ENCODE data around the gene HIBCH.

DNA sequence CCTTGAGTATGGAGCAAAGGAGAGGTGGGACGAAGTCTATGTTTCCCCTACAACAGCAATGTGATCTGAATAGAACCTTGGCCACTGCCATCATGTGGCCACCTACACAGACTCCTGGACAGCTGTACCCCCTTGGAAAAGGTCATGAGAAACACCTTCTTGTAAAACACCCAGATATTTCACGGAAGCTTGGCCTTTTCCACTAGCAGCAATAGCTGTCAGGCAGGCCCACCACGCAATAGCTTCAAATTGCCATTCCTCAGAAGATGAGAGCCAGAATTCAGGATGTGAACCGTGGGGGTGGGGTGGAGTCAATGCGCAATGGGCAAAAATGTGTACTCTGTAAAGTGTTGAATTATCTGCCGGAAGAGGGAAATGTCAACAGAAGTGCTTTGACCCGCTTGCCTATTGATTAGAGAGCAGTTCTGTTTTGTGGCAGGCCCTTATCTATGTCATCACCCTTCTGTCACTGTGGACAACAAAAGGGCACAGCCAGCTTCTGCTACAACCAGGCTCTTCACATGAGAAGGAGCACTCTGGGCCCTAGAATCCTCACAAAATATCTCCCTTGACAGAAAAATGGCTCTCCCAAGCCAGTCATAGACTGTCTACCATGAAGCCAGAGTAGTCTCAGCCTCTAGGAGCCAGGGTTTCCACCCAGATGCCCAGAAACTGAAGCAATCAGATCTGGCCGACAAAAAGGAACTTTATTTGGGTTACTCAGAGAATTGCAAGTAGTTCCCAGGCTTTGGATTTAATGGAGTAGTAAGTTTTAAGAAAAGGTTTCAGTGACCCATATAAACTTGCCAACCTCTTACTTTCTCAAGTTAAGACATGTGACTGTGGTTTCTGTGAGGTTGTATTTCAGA is 33.3 kb upstream of the HIBCH start:
- TF ChIP-seq, protein P1, sequence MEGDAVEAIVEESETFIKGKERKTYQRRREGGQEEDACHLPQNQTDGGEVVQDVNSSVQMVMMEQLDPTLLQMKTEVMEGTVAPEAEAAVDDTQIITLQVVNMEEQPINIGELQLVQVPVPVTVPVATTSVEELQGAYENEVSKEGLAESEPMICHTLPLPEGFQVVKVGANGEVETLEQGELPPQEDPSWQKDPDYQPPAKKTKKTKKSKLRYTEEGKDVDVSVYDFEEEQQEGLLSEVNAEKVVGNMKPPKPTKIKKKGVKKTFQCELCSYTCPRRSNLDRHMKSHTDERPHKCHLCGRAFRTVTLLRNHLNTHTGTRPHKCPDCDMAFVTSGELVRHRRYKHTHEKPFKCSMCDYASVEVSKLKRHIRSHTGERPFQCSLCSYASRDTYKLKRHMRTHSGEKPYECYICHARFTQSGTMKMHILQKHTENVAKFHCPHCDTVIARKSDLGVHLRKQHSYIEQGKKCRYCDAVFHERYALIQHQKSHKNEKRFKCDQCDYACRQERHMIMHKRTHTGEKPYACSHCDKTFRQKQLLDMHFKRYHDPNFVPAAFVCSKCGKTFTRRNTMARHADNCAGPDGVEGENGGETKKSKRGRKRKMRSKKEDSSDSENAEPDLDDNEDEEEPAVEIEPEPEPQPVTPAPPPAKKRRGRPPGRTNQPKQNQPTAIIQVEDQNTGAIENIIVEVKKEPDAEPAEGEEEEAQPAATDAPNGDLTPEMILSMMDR (conservative IDR thresholded peaks at IDR 0.05; ENCODE audit: low read length), result no peak
- TF ChIP-seq EZH2phosphoT487 (IDR thresholded peaks at IDR 0.05; ENCODE audit: borderline replicate concordance, low read depth, low read length), result no peak
